ENCODE data around the gene ZNF662. TPM values are rescaled to one million over a fixed set of nuclear protein-coding genes. Genes with fewer than 3 reads are reported as not detected.

The ZNF662 gene
- not detected for polyA plus RNA-seq (2012; ENCODE audit: insufficient read depth, insufficient read length)

GRCh38 chr3:42906070-42906847, at the start of gene ZNF662:
TSS of gene ZNF662 (plus strand) at chr3:42906142. CDS start at chr3:42908115, 1,973 bp downstream.
- no peak for DNase-seq (ENCODE audit: low read depth, low spot score)
- H3K4me3 ChIP-seq (ENCODE audit: low read length): no peak within 1 kb of the TSS

GRCh38 chr3:42856544-42856943, 49.4 kb upstream of the ZNF662 start:
- no peak for DNase-seq (ENCODE audit: low read depth, low spot score)
- no peak overlapping the region for H3K4me3 ChIP-seq (ENCODE audit: low read length)

GRCh38 chr3:42864321-42864950, 41.5 kb upstream of the ZNF662 start:
- no peak for DNase-seq (ENCODE audit: low read depth, low spot score)

GRCh38 chr3:42865256-42865655, 40.7 kb upstream of the ZNF662 start:
- no peak for DNase-seq (ENCODE audit: low read depth, low spot score)
- no peak overlapping the region for H3K4me3 ChIP-seq (ENCODE audit: low read length)

More at GRCh38 chr3:42864321-42864950, 41.5 kb upstream of the ZNF662 start:
- no peak overlapping the region for H3K4me3 ChIP-seq (ENCODE audit: low read length)

- H3K4me3 ChIP-seq (ENCODE audit: low read length): no peak overlapping the region
- DNase-seq (ENCODE audit: low read depth, low spot score): no peak
Observed at GRCh38 chr3:42867138-42867537, 38.8 kb upstream of the ZNF662 start.

GRCh38 chr3:42868841-42869240, 37.1 kb upstream of the ZNF662 start:
- H3K4me3 ChIP-seq (ENCODE audit: low read length): no peak overlapping the region
- no peak for DNase-seq (ENCODE audit: low read depth, low spot score)

- H3K4me3 ChIP-seq (ENCODE audit: low read length): no peak overlapping the region
Observed at GRCh38 chr3:42871592-42872196, 34.2 kb upstream of the ZNF662 start.

GRCh38 chr3:42872718-42873117, 33.2 kb upstream of the ZNF662 start:
- no peak overlapping the region for H3K4me3 ChIP-seq (ENCODE audit: low read length)
- DNase-seq (ENCODE audit: low read depth, low spot score): no peak

More at GRCh38 chr3:42871592-42872196, 34.2 kb upstream of the ZNF662 start:
- no peak for DNase-seq (ENCODE audit: low read depth, low spot score)

GRCh38 chr3:42873221-42873982, 32.5 kb upstream of the ZNF662 start:
- DNase-seq (ENCODE audit: low read depth, low spot score): no peak
- H3K4me3 ChIP-seq (ENCODE audit: low read length): no peak overlapping the region

- DNase-seq (ENCODE audit: low read depth, low spot score): no peak
- H3K4me3 ChIP-seq (ENCODE audit: low read length): no peak overlapping the region
Observed at GRCh38 chr3:42874749-42875148, 31.2 kb upstream of the ZNF662 start.

- no peak within 1 kb of the TSS for H3K4me3 ChIP-seq (ENCODE audit: low read length)
- DNase-seq (ENCODE audit: low read depth, low spot score): no peak
Observed at GRCh38 chr3:42875325-42876151, 30.4 kb upstream of the ZNF662 start, which contains the start of gene CYP8B1. TSS of gene CYP8B1 (minus strand) at chr3:42875879. CDS start at chr3:42875816, 63 bp downstream.

- DNase-seq (ENCODE audit: low read depth, low spot score): no peak
- no peak overlapping the region for H3K4me3 ChIP-seq (ENCODE audit: low read length)
Observed at GRCh38 chr3:42876401-42876800, 29.5 kb upstream of the ZNF662 start.

GRCh38 chr3:42876940-42877720, 28.8 kb upstream of the ZNF662 start:
- H3K4me3 ChIP-seq (ENCODE audit: low read length): no peak overlapping the region
- DNase-seq (ENCODE audit: low read depth, low spot score): no peak

GRCh38 chr3:42877881-42878280, 28.1 kb upstream of the ZNF662 start:
- DNase-seq (ENCODE audit: low read depth, low spot score): no peak
- no peak overlapping the region for H3K4me3 ChIP-seq (ENCODE audit: low read length)

- no peak overlapping the region for H3K4me3 ChIP-seq (ENCODE audit: low read length)
- no peak for DNase-seq (ENCODE audit: low read depth, low spot score)
Observed at GRCh38 chr3:42880183-42880582, 25.8 kb upstream of the ZNF662 start.

GRCh38 chr3:42880601-42881451, 25.1 kb upstream of the ZNF662 start:
- peak overlapping the region; percentile 59 for H3K4me3 ChIP-seq (ENCODE audit: low read length)
- DNase-seq (ENCODE audit: low read depth, low spot score): peak; percentile 89

Data from Jurkat, Clone E6-1 (cell line).